ENCODE results near the gene INF2. TPM values are rescaled to one million over a fixed set of nuclear protein-coding genes. Genes with fewer than 3 reads are reported as not detected.
"Not testable (repeated sequence)": the region's sequence is repeated elsewhere in the genome, so short reads cannot be mapped to it uniquely, and the experiment has no call there.

The INF2 gene
- total and polyA plus RNA-seq, 9 of the 15 experiments (the other 6 are each of a cell fraction or from before 2014, with no cell fraction given), result 0.56 to 31.3 (median 7.8) TPM

DNA sequence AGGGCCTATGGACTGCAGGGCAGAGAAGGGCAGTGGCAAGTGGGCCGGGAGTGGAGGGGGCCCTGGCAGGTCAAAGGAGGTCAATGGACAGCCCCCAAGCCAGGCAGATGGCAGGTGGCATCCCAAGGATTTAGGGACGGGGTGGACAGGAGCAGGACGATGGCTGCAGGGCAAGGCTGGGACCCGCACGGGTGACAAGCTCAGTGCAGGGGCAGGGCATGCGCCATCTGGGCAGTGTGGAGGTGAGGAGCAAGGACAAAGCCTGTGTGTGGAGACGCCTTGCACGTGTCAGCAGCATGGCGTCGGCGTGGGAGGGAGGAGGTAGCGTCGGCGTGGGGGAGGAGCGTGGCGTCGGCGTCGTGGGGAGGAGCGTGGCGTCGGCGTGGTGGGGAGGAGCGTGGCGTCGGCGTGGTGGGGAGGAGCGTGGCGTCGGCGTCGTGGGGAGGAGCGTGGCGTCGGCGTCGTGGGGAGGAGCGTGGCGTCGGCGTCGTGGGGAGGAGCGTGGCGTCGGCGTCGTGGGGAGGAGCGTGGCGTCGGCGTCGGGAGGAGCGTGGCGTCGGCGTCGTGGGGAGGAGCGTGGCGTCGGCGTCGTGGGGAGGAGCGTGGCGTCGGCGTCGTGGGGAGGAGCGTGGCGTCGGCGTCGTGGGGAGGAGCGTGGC, 39.9 kb downstream of the INF2 start (continued):
- TF ChIP-seq ZBTB33 (CRISPR knock-in tag; IDR thresholded peaks at IDR 0.05), result peak; percentile 32; the same call in 1 of the 2 replicates
- 0 out of 2 replicates have a peak, but pooled peaks have one; percentile 58 for TF ChIP-seq RHOXF2B (CRISPR knock-in tag; conservative IDR thresholded peaks at IDR 0.05)
- not testable (repeated sequence) for TF ChIP-seq NR2C2 (CRISPR knock-in tag; IDR thresholded peaks at IDR 0.05); NR2C1 (IDR thresholded peaks at IDR 0.05)
- TF ChIP-seq NR2C2 (tag; IDR thresholded peaks at IDR 0.05), result peak; percentile 27; the same call in 1 of the 2 replicates
- peak in 1 of 2 experiments; percentile 45; a peak in 1 of 4 replicates for TF ChIP-seq TRIM24 (IDR thresholded peaks at IDR 0.05)
- peak; percentile 65 for TF ChIP-seq NR2C1 (tag; IDR thresholded peaks at IDR 0.05)
- peak; percentile 76; the same call in 1 of the 2 replicates for TF ChIP-seq NCOA6 (IDR thresholded peaks at IDR 0.05)
- TF ChIP-seq KLF13 (tag; IDR thresholded peaks at IDR 0.05; ENCODE audit: borderline replicate concordance, low read depth), result 0 out of 2 replicates have a peak, but pooled peaks have one; percentile 32
- TF ChIP-seq POLR2G (IDR thresholded peaks at IDR 0.05; ENCODE audit: low read depth, low read length), result peak; percentile 77
- TF ChIP-seq SMAD4 (CRISPR knock-in tag; conservative IDR thresholded peaks at IDR 0.05), result peak; percentile 44; the same call in 1 of the 2 replicates
- peak; percentile 61 for TF ChIP-seq ZFX (CRISPR knock-in tag; IDR thresholded peaks at IDR 0.05)
- peak; percentile 34; the same call in 1 of the 2 replicates for TF ChIP-seq ATF7 (IDR thresholded peaks at IDR 0.05)
- peak in 1 of 3 experiments; percentile 69; a peak in 2 of 6 replicates for TF ChIP-seq ZBTB11 (CRISPR knock-in tag; IDR thresholded peaks at IDR 0.05)
- peak; percentile 68 for TF ChIP-seq HMGN3 (IDR thresholded peaks at IDR 0.05; ENCODE audit: borderline replicate concordance, extremely low read depth, insufficient read length, low read depth, low read length)
- TF ChIP-seq EHMT2 (IDR thresholded peaks at IDR 0.05), result peak; percentile 46; the same call in 1 of the 2 replicates
- TF ChIP-seq MTA3 (IDR thresholded peaks at IDR 0.05; ENCODE audit: borderline replicate concordance), result peak; percentile 44; the same call in 1 of the 2 replicates
- TF ChIP-seq, protein P1, sequence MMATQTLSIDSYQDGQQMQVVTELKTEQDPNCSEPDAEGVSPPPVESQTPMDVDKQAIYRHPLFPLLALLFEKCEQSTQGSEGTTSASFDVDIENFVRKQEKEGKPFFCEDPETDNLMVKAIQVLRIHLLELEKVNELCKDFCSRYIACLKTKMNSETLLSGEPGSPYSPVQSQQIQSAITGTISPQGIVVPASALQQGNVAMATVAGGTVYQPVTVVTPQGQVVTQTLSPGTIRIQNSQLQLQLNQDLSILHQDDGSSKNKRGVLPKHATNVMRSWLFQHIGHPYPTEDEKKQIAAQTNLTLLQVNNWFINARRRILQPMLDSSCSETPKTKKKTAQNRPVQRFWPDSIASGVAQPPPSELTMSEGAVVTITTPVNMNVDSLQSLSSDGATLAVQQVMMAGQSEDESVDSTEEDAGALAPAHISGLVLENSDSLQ (IDR thresholded peaks at IDR 0.05), result 0 out of 2 replicates have a peak, but pooled peaks have one; percentile 21
- TF ChIP-seq, protein P2, sequence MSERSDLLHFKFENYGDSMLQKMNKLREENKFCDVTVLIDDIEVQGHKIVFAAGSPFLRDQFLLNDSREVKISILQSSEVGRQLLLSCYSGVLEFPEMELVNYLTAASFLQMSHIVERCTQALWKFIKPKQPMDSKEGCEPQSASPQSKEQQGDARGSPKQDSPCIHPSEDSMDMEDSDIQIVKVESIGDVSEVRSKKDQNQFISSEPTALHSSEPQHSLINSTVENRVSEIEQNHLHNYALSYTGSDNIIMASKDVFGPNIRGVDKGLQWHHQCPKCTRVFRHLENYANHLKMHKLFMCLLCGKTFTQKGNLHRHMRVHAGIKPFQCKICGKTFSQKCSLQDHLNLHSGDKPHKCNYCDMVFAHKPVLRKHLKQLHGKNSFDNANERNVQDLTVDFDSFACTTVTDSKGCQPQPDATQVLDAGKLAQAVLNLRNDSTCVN (CRISPR knock-in tag; IDR thresholded peaks at IDR 0.05), result peak; percentile 56; the same call in 1 of the 2 replicates
- peak; percentile 94 for TF ChIP-seq EP400 (IDR thresholded peaks at IDR 0.05)

Data from K562 (cell line).